Measurements from ENCODE around the gene SPACA4. TPM values are rescaled to one million over a fixed set of nuclear protein-coding genes. Genes with fewer than 3 reads are reported as not detected.

The SPACA4 gene
- total RNA-seq, 3 donors from 2014 or later (not counting 1 experiment from before 2014, with no cell fraction given): not detected

DNA sequence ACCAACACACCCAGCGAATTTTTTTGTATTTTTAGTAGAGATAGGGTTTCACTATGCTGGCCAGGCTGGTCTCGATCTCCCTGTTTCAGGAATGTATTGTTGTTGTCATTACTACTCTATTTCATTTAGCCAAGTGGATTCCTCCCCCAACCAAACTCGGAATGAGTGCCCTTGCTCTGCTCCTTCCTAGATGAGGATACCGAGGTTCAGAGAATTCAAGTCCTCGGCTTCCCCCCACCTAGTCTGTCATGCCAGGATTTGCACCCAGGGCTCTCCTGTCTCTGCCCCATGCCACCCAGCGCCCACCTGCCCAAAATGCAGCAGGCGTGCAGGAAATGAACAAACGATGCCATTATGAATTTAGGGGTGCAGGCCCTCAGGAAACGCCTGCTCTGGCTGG is 3.5 kb upstream of the SPACA4 start:
- H3K36me3 Mint-ChIP-seq: no peaks in the 10 kb centered on the region
- Histone ChIP-seq H3K4me1 (ENCODE audit: control insufficient read depth, insufficient read depth, low read length) (no peaks in the 10 kb centered on the region), H3K27me3 (ENCODE audit: control insufficient read depth, insufficient read depth, low read length) (no peaks in the 10 kb centered on the region), H3K9me3 (ENCODE audit: control insufficient read depth, insufficient read depth, low read length) (no peaks in the 10 kb centered on the region), H3K4me3 (ENCODE audit: low read length) (no peak overlapping the region), H3K36me3 (ENCODE audit: control insufficient read depth, insufficient read depth, low read length) (no peaks in the 10 kb centered on the region), H3K27ac (ENCODE audit: low read length) (no peak overlapping the region)
- WGBS (ENCODE audit: insufficient coverage): 84% methylated on average over 8 of the region's 9 CpGs
- no peak overlapping the region for H3K27ac Mint-ChIP-seq
- peaks cover 0 to 3% of the 10 kb centered on the region in 2 donors for H3K27me3 Mint-ChIP-seq (ENCODE audit: low read depth in 2 of 2)
- ATAC-seq: no peak
- no peaks in the 10 kb centered on the region for H3K4me1 Mint-ChIP-seq
- no peaks in the 10 kb centered on the region for H3K9me3 Mint-ChIP-seq
- intact Hi-C loops (cut with micrococcal nuclease): no loop called here
- H3K4me3 Mint-ChIP-seq: no peak overlapping the region
- no peak for DNase-seq
- TF ChIP-seq, protein P1, sequence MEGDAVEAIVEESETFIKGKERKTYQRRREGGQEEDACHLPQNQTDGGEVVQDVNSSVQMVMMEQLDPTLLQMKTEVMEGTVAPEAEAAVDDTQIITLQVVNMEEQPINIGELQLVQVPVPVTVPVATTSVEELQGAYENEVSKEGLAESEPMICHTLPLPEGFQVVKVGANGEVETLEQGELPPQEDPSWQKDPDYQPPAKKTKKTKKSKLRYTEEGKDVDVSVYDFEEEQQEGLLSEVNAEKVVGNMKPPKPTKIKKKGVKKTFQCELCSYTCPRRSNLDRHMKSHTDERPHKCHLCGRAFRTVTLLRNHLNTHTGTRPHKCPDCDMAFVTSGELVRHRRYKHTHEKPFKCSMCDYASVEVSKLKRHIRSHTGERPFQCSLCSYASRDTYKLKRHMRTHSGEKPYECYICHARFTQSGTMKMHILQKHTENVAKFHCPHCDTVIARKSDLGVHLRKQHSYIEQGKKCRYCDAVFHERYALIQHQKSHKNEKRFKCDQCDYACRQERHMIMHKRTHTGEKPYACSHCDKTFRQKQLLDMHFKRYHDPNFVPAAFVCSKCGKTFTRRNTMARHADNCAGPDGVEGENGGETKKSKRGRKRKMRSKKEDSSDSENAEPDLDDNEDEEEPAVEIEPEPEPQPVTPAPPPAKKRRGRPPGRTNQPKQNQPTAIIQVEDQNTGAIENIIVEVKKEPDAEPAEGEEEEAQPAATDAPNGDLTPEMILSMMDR (IDR thresholded peaks at IDR 0.05): no peak

DNA sequence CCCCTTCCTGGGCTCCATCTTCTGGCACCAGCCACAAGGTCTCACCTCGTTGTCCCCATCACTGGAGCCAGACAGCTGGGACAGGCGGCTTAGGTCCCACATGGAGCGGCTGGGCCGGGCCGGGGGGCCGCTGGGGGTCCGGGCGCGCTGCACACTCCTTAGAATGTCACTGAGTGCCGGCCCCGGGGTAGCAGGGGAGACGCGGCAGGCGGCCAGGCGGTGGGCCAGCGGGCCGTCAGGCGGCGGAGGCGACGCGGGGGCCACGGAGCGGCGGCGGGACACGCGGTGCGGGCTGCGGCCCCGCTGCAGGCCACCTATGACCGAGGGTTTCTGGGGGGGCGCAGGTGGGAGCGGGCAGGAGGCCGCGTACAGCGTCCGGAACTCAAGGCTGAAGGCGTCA is 3.1 kb upstream of the SPACA4 start:
- no peaks in the 10 kb centered on the region for H3K36me3 Mint-ChIP-seq
- H3K27me3 Mint-ChIP-seq (ENCODE audit: low read depth in 2 of 2): peaks cover 0 to 3% of the 10 kb centered on the region in 2 donors
- H3K4me3 ChIP-seq (ENCODE audit: low read length): no peak overlapping the region
- intact Hi-C loops (cut with micrococcal nuclease): no loop called here
- H3K36me3 ChIP-seq (ENCODE audit: control insufficient read depth, insufficient read depth, low read length): no peaks in the 10 kb centered on the region
- no peak overlapping the region for H3K27ac ChIP-seq (ENCODE audit: low read length)
- H3K4me3 Mint-ChIP-seq: no peak overlapping the region
- no peak for ATAC-seq
- H3K4me1 Mint-ChIP-seq: no peaks in the 10 kb centered on the region
- H3K4me1 ChIP-seq (ENCODE audit: control insufficient read depth, insufficient read depth, low read length): no peaks in the 10 kb centered on the region
- no peaks in the 10 kb centered on the region for H3K9me3 ChIP-seq (ENCODE audit: control insufficient read depth, insufficient read depth, low read length)
- H3K27ac Mint-ChIP-seq: no peak overlapping the region
- H3K9me3 Mint-ChIP-seq: no peaks in the 10 kb centered on the region
- H3K27me3 ChIP-seq (ENCODE audit: control insufficient read depth, insufficient read depth, low read length): no peaks in the 10 kb centered on the region
- no peak for DNase-seq
- TF ChIP-seq, protein P1 (IDR thresholded peaks at IDR 0.05): no peak
- 94% methylated on average over 39 of the region's 39 CpGs for WGBS (ENCODE audit: insufficient coverage)

DNA sequence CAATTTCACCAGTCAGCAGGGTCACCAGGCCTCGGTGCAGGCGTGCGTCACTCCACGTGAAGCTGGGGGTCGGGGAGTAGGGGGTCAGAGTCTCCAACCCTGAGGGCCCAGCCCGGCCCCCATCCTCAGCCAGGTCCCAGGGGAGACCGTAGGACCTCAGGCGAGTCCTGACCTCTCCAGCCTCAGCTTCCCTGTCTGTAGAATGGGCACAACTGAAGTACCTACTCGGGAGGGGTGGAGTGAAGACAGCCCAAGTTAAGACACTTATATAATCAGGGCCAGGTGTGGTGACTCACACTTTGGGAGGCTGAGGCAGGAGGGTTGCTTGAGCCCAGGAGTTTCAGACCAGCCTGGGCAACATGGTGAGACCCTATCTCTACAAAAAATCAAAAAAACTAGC is 2.7 kb upstream of the SPACA4 start:
- H3K9me3 Mint-ChIP-seq: no peaks in the 10 kb centered on the region
- peaks cover 0 to 3% of the 10 kb centered on the region in 2 donors for H3K27me3 Mint-ChIP-seq (ENCODE audit: low read depth in 2 of 2)
- H3K4me1 Mint-ChIP-seq: peaks cover 0 to 3% of the 10 kb centered on the region in 2 donors
- no peak overlapping the region for H3K4me3 Mint-ChIP-seq
- no peaks in the 10 kb centered on the region for H3K27me3 ChIP-seq (ENCODE audit: control insufficient read depth, insufficient read depth, low read length)
- 91% methylated on average over 9 of the region's 9 CpGs for WGBS (ENCODE audit: insufficient coverage)
- no peak overlapping the region for H3K27ac ChIP-seq (ENCODE audit: low read length)
- no peak overlapping the region for H3K4me3 ChIP-seq (ENCODE audit: low read length)
- intact Hi-C loops (cut with micrococcal nuclease): no loop called here
- no peak for DNase-seq
- no peak for ATAC-seq
- TF ChIP-seq, protein P1 (IDR thresholded peaks at IDR 0.05): no peak
- peaks cover 3% of the 10 kb centered on the region for H3K4me1 ChIP-seq (ENCODE audit: control insufficient read depth, insufficient read depth, low read length)
- no peaks in the 10 kb centered on the region for H3K9me3 ChIP-seq (ENCODE audit: control insufficient read depth, insufficient read depth, low read length)
- H3K27ac Mint-ChIP-seq: no peak overlapping the region
- no peaks in the 10 kb centered on the region for H3K36me3 ChIP-seq (ENCODE audit: control insufficient read depth, insufficient read depth, low read length)
- H3K36me3 Mint-ChIP-seq: no peaks in the 10 kb centered on the region

DNA sequence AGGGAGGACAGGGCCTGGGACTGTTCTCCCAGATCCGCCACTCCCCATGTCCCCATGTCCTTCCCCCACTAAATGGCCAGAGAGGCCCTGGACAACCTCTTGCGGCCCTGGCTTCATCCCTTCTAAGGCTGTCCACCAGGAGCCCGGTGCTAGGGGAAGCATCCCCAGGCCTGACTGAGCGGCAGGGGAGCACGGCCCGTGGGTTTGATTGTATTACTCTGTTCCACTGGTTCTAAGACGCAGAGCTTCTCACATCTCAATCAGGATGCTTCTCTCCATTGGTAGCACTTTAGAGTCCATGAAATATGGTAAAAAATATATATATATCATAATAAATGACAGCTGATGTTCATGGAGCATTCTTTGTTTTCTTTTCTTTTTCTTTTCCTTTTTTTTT is 815 bp downstream of the SPACA4 start:
- Mint-ChIP-seq H3K9me3 (no peaks in the 10 kb centered on the region), H3K27ac (no peak overlapping the region), H3K36me3 (no peaks in the 10 kb centered on the region), H3K27me3 (ENCODE audit: low read depth in 2 of 2) (no peaks in the 10 kb centered on the region), H3K4me1 (peaks cover 0 to 4% of the 10 kb centered on the region in 2 donors), H3K4me3 (no peak overlapping the region)
- WGBS (ENCODE audit: insufficient coverage): 97% methylated on average over 5 of the region's 7 CpGs
- no peaks in the 10 kb centered on the region for H3K36me3 ChIP-seq (ENCODE audit: control insufficient read depth, insufficient read depth, low read length)
- no peak for ATAC-seq
- H3K27me3 ChIP-seq (ENCODE audit: control insufficient read depth, insufficient read depth, low read length): no peaks in the 10 kb centered on the region
- H3K9me3 ChIP-seq (ENCODE audit: control insufficient read depth, insufficient read depth, low read length): no peaks in the 10 kb centered on the region
- no peak overlapping the region for H3K4me3 ChIP-seq (ENCODE audit: low read length)
- no peak overlapping the region for H3K27ac ChIP-seq (ENCODE audit: low read length)
- TF ChIP-seq, protein P1 (IDR thresholded peaks at IDR 0.05): no peak
- intact Hi-C loops (cut with micrococcal nuclease): no loop called here
- H3K4me1 ChIP-seq (ENCODE audit: control insufficient read depth, insufficient read depth, low read length): peaks cover 4% of the 10 kb centered on the region
- no peak for DNase-seq

Data from natural killer cell (primary cell).